ENCODE results near the gene DDAH1.

DNA sequence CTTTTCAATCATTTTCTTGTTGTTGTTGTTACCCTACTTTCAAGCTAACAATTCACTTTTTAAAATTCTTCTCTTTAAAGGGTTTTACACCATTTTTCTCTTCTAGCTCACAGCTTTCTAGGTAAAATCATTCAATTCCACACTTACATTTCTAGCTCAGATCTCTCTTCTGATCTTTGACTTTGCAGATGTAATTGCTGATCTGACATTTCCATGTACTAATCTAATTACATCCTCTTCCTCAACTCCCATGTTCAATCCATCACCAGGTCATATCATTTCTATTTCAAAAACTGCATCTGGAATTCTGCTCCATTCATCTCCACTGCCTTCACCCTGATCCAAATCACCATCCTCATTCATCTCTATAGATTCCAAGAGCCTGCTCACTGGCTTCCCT, 191.6 kb downstream of the DDAH1 start:
- TF ChIP-seq, protein P1, sequence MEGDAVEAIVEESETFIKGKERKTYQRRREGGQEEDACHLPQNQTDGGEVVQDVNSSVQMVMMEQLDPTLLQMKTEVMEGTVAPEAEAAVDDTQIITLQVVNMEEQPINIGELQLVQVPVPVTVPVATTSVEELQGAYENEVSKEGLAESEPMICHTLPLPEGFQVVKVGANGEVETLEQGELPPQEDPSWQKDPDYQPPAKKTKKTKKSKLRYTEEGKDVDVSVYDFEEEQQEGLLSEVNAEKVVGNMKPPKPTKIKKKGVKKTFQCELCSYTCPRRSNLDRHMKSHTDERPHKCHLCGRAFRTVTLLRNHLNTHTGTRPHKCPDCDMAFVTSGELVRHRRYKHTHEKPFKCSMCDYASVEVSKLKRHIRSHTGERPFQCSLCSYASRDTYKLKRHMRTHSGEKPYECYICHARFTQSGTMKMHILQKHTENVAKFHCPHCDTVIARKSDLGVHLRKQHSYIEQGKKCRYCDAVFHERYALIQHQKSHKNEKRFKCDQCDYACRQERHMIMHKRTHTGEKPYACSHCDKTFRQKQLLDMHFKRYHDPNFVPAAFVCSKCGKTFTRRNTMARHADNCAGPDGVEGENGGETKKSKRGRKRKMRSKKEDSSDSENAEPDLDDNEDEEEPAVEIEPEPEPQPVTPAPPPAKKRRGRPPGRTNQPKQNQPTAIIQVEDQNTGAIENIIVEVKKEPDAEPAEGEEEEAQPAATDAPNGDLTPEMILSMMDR (IDR thresholded peaks at IDR 0.05), result no peak
- TF ChIP-seq POLR2A (IDR thresholded peaks at IDR 0.05), result no peak

All from heart left ventricle (tissue), 13 donors.